GM18951 (cell line): Measurements from ENCODE around the gene FANCD2OS.
"Not testable (repeated sequence)": the region's sequence is repeated elsewhere in the genome, so short reads cannot be mapped to it uniquely, and the experiment has no call there.

Experiments used
- POLR2A ChIP-seq: IDR thresholded peaks from 4 replicates; pipeline ENCODE4 v1.6.1; 2011; ENCODE audit warnings: mild to moderate bottlenecking; ENCODE audit not compliant: insufficient read length, insufficient read depth; ENCODE audit errors: extremely low read depth
- in situ Hi-C: fragments of 300-500 bp; cut with MboI; formaldehyde crosslinking; loops from one replicate; pipeline ENCODE4 v1.12.0; 2022; ENCODE audit warnings: low sequenced_read_pairs, mixed read lengths, inconsistent platforms; ENCODE audit not compliant: unreplicated experiment

Gene FANCD2OS, protein sequence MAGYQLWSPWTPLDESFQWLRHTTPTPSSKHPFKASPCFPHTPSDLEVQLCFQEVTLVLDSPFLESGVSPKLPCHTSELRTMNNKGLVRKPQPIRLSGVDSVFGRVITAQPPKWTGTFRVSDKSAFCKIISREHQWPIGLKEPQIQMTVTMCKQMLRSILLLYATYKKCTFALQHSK

DNA sequence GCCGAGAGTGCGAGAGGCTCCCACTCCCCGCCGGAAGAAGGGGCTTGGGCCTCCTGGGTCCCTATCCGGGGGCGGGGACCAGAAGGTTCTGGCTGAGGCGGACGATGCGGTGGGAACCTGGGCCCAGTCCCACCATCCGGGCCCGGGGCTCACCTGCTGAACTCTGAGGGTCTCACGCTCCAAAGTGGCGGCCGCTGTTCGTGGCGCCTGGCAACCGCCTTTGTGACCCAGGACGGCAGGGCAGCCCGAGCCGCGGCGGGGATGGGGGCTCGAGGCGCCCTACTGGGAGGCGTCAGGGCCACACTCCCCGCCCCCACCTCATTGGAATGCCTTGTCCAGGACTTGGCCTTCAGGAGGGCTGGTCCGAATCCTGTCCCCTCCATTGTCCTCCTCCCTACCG is at the start of gene FANCD2OS:
FANCD2OS (minus strand) TSS at position 165 of the 400 bp plus-strand sequence. CDS start 3,481 bp downstream, outside the sequence.
- in situ Hi-C loops = no loop called here
- TF ChIP-seq POLR2A = no peak

DNA sequence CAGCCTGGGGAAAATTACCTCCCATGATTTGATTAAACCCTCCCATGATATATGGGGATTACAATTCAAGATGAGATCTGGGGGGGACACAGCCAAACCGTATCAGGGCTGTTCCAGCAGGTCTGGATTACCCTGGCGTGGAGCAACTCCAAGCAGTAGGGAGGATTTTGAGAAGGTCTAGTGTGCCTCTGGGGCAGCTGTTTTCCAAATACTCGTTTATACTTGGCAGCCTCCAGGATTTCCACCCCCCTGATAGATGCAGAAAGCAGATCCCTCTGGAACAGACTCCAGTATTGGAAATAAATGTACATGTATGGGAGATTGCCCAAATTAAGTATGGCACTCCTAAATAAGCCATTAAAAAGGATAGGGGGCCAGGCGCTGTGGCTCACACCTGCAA is 49.0 kb upstream of the FANCD2OS start:
- TF ChIP-seq POLR2A = no peak
- in situ Hi-C loops = no loop called here

DNA sequence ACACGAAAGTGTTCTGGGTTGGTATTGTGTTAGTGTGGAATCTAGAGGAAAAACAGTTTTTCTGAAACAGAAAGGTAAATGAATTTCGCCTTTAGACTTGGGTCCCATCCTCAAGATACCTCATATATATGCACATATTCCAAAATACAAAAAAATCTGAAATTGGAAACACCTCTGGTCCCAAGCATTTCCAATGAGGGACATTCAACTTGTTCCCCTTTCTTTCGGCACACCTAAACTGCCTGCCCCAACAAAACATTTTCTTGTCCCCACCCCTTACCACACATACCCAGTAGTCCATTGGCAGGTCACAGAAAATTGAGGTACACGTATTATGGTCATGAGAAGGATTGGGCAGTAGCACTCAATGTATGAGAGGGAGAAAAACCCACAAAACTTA is 47.6 kb upstream of the FANCD2OS start:
- in situ Hi-C loops = no loop called here
- no peak for TF ChIP-seq POLR2A

DNA sequence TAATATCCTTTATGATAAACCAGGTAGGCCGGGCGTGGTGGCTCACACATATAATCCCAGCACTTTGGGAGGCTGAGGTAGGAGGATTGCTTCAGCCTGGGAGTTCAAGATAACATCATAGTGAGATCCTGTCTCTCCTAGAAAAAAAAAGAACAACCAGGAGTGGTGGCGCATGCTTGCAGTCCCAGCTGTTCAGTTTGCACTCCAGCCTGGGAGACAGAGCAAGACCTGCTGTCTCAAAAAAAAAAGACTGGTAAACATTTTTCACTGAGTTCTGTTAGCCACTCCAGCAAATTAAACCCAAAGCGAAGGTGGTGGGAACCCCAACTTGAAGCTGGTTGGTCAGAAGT is 47.0 kb upstream of the FANCD2OS start:
- in situ Hi-C loops = no loop called here
- TF ChIP-seq POLR2A = no peak

DNA sequence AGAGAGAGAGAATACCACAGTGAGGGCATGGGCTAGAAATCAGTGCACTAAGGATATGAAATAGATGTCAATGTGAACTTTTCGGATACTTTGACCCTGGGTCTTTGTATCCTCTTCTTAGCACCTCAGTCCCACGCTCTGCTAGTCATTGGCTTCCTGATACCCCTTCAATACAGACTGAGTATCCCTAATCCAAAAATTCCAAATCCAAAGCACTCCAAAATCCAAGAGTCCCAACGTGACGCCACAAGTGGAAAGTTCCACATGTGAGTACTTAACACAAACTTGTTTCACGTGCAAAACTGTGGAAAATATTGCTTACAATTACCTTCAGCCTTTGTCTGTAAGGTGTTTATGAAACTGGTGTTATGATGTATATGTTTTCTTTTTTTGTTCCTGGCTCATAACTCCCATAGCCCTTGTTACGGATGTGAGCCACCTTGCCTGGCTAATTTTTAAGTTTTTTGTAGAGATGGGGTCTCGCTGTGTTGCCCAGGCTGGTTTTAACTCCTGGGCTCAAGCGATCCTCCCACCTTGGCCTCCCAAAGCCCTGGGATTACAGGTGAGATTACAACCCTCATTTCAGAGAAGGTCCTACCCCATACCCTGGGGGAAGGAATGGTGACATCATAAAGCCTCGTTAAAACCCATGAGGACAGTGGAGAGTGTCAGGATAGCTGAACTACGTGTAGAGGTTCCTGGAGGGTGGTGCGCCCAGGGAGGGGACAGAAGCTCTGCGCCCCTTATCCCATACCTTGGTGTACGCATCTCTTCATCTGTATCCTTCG is 46.5 kb upstream of the FANCD2OS start:
- in situ Hi-C loops = no loop called here
- no peak for TF ChIP-seq POLR2A

DNA sequence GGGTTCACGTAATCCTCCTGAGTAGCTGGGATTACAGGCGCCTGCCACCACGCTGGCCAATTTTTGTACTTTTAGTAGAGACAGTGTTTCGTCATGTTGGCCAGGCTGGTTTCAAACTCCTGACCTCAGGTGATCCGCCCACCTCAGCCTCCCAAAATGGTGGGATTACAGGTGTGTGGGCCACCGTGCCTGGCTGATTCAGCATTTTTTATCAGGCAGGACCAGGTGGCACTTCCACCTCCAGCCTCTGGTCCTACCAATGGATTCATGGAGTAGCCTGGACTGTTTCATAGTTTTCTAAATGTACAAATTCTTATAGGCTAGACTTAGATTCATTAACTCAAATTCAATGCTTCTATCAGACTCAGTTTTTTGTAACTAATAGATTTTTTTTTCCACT is 42.9 kb upstream of the FANCD2OS start:
- TF ChIP-seq POLR2A = no peak
- in situ Hi-C loops = no loop called here

DNA sequence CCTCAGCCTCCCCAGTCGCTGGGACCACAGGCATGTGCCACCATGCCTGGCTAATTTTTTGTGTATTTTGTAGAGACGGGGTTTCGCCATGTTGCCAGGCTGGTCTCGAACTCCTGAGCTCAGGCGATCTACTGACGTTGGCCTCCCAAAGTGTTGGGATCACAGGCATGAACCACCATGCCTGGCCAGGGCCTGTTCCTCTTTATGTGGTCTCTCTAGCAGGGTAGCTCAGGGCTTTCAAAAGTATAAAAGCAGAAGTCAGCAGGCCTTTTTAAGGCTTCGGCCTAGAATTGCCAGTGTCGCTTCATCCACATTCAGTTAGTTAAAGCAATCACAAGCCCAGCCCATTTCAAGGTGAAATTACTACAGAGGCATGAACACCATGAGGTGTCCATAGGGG is 41.2 kb upstream of the FANCD2OS start:
- TF ChIP-seq POLR2A = no peak
- in situ Hi-C loops = no loop called here

DNA sequence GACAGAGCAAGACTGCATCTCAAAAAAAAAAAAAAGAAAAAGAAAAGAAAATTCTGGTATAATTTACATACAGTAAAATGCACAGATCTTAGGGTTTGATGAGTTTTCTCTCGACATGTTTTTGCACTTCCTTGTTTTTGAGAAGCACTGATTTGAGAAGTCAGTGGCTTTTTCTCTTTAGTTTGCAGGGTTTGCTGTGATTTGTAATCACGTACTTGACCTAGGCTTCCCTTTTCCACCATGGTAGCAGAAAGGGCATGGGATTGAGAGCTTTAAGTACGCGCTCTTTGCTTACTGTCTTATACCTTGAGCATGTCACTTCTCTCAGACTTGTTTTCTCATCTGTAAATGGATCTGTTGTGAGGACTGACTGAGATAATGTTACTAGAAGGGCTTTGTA is 37.6 kb upstream of the FANCD2OS start:
- no peak for TF ChIP-seq POLR2A
- in situ Hi-C loops = no loop called here

DNA sequence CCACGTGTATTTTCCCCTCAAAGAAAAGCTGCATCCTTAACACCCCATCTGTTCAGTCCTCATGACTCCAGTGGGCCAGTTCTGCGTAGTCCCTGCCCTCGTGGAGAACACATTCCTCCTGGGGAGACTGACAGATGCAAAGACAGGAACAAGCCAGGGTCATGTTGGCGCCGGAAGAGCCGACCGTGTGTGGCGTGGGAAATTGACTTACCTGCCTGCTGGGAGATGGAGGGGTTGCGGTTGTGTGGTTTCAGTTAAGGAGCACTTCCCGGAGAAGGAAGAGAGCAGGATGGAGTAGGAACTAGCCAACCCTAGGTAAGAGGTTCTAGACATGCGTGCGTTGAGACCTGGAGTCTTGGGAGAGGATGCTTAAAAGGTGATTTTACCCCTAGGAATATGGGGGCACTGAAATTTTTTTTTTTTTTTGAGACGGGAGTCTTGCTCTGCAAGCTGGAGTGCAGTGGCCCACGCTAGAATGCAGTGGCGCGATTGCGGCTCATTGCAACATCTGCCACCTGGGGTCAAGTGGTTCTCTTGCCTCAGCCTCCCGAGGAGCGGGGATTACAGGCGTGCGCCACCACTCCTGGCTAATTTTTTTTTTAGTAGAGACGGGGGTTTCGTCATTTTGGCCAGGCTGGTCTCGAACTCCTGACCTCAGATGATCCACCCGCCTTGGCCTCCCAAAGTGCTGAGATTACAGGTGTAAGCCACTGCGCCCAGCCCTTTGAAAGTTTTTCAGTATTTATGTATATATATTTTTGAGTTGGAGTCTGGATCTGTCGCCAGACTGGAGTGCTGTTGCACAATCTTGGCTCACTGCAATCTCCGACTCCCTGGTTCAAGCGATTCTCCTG is 34.9 kb upstream of the FANCD2OS start:
- no peak for TF ChIP-seq POLR2A
- in situ Hi-C loops = no loop called here

DNA sequence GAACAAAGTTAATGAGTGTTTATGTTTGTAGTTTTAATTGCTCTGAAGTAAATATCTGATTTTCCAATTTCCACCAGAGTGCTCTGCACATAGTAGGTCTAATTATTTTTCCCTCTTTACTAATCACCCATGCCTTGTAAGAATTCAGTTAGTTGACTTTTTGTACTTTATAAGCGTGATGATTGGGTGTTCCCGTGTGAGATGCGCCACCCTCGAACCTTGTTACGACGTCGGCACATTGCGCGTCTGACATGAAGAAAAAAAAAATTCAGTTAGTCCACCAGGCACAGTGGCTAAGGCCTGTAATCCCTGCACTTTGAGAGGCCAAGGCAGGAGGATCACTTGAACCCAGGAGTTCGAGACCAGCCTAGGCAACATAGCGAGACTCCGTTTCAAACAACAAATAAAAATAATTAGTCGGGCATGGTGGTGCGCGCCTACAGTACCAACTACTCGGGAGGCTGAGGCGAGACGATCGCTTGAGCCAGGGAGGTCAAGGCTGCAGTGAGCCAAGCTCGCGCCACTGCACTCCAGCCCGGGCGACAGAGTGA is 33.0 kb upstream of the FANCD2OS start:
- no peak for TF ChIP-seq POLR2A
- in situ Hi-C loops = no loop called here

DNA sequence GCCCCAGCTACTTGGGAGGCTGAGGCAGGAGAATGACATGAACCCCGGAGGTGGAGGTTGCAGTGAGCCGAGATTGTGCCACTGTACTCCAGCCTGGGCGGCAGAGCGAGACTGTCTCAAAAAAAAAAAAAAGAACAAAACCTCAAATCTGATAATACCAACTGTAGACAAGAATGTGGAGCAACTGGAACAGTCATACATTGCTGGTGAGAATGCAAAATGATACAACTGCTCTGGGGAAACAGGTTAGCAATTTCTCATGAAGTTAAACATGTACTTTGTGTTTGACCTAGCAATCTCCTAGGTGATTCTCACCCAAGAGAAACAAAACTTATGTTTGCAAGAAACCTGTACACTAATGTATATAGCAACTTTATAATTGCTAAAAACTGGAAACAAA is 29.1 kb upstream of the FANCD2OS start:
- in situ Hi-C loops = no loop called here
- no peak for TF ChIP-seq POLR2A

DNA sequence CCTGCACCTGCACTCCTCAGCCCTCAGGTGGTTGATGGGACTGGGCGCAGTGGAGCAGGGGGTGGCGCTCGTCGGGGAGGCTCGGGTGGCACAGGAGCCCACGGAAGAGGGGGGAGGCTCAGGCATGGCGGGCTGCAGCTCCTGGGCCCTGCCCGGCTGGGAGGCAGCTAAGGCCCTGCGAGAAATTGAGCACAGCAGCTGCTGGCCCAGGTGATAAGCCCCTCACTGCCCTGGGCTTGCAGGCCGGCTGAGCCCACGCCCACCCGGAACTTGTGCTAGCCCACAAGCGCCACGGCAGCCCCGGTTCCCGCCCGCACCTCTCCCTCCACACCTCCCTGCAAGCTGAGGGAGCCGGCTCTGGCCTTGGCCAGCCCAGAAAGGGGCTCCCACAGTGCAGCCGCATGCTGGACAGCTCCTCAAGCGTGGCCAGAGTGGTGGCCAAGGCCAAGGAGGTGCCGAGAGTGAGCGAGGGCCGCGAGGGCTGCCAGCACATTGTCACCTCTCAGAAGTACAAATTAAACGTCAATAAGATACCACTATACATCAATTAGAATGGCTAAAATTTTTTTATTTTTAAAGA is 28.5 kb upstream of the FANCD2OS start:
- in situ Hi-C loops = no loop called here
- TF ChIP-seq POLR2A = no peak

DNA sequence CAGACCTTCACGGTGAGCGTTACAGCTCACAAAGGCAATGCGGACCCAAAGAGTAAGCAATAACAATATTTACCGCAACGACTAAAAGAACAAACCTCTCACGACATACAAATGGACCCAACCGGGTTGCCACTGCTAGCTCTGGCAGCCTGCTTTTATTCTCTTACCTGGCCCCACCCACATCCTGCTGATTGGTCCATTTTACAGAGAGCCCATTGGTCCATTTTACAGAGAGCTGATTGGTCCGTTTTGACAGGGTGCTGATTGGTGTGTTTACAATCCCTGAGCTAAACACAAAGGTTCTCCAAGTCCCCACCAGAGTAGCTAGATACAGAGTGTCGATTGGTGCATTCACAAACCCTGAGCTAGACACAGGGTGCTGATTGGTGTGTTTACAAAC is 27.8 kb upstream of the FANCD2OS start:
- in situ Hi-C loops = not testable (repeated sequence)

DNA sequence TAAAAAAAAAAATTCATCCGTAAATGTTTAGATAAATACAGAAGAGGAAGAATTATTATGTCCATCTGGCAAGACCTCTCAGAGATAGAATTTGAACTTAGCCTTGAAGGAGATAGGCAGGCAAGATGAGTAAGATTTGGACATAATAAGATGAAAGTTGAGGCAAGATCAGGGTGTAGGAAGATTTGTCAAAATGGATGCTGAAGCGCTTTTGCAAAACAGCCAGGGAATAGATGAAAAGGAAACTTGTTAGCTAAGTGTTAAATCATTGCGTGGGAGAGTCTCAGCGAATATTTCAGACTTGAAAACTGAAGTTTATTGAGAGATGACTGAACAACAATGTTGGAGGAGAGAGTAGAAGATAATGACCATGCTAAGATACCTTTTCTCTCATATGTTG is 14.7 kb upstream of the FANCD2OS start:
- in situ Hi-C loops = no loop called here
- TF ChIP-seq POLR2A = no peak

DNA sequence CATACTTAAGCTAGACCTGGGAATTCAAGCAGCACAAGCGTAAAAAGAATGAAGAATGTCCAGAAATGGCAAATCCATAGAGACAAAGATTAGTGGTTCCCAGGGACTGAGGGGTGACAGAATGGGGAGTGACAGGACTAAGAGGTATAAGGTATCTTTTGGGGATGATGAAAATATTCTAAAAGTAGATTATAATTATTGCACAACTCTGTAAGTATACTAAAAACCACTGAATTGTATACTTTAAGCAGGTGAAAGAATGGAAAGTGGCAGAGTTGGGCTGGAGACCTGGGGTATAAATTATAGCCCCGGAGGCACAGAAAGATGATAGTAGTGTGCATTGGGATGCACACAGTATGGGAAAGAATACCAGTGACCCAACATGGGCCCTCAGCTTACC is 13.0 kb upstream of the FANCD2OS start:
- TF ChIP-seq POLR2A = no peak
- in situ Hi-C loops = no loop called here
